GM12891 (cell line): ENCODE results near the gene ZIC2.

Experiments
- PAX5 ChIP-seq: IDR thresholded peaks from 2 replicates; pipeline ENCODE4 v1.6.1; 2011; ENCODE audit warnings: low read length, moderate library complexity, mild to moderate bottlenecking; ENCODE audit not compliant: insufficient read depth, severe bottlenecking
- POLR2A ChIP-seq: IDR thresholded peaks from 2 replicates; pipeline ENCODE4 v1.6.1; 2011; ENCODE audit warnings: low read depth, low read length, control low read depth
- POLR2AphosphoS5 ChIP-seq: IDR thresholded peaks from 2 replicates; pipeline ENCODE4 v1.6.1; 2011; ENCODE audit warnings: low read depth, low read length, control low read depth
- POU2F2 ChIP-seq: IDR thresholded peaks from 2 replicates; pipeline ENCODE4 v1.6.1; 2011; ENCODE audit warnings: low read depth, mild to moderate bottlenecking, control low read depth, low read length, moderate library complexity
- SPI1 ChIP-seq: IDR thresholded peaks from 2 replicates; pipeline ENCODE4 v1.6.1; 2011; ENCODE audit warnings: low read depth, low read length, control low read depth
- TAF1 ChIP-seq: IDR thresholded peaks from 2 replicates; pipeline ENCODE4 v1.6.1; 2011; ENCODE audit warnings: low read depth, low read length, control low read depth

GRCh38 chr13:99981735-99982035 is at the start of gene ZIC2:
- no peak for TF ChIP-seq POLR2A
- TF ChIP-seq POLR2AphosphoS5: no peak
- TF ChIP-seq SPI1: no peak
- TF ChIP-seq TAF1: no peak
- TF ChIP-seq POU2F2: no peak
- TF ChIP-seq PAX5: no peak
